ENCODE results near the gene IFNGR1.

The IFNGR1 gene

GRCh38 chr6:137157601-137158000, 61.6 kb downstream of the IFNGR1 start:
- no peaks in the 10 kb centered on the region for H3K9me3 ChIP-seq (ENCODE audit: control insufficient read depth in 2 of 2, low read length in 2 of 2)
- no peaks in the 10 kb centered on the region for H3K4me1 ChIP-seq (ENCODE audit: control insufficient read depth in 2 of 2, insufficient read depth in 2 of 2, low read length in 2 of 2)
- no peaks in the 10 kb centered on the region for H3K27me3 ChIP-seq (ENCODE audit: control insufficient read depth in 2 of 2, insufficient read depth in 2 of 2, low read length in 2 of 2)
- H3K4me3 ChIP-seq (ENCODE audit: low read length in 2 of 2): no peak overlapping the region
- H3K36me3 ChIP-seq (ENCODE audit: control insufficient read depth in 2 of 2, insufficient read depth in 2 of 2, low read length in 2 of 2): no peaks in the 10 kb centered on the region
- H3K27ac ChIP-seq (ENCODE audit: low read depth in 2 of 2, low read length in 2 of 2): no peak overlapping the region
- H3K9ac ChIP-seq (ENCODE audit: low read depth in 1 of 2, low read length in 2 of 2): no peak overlapping the region

- Histone ChIP-seq H3K36me3 (ENCODE audit: control insufficient read depth in 2 of 2, insufficient read depth in 2 of 2, low read length in 2 of 2) (no peaks in the 10 kb centered on the region), H3K4me1 (ENCODE audit: control insufficient read depth in 2 of 2, insufficient read depth in 2 of 2, low read length in 2 of 2) (no peaks in the 10 kb centered on the region), H3K9me3 (ENCODE audit: control insufficient read depth in 2 of 2, low read length in 2 of 2) (no peaks in the 10 kb centered on the region), H3K27me3 (ENCODE audit: control insufficient read depth in 2 of 2, insufficient read depth in 2 of 2, low read length in 2 of 2) (no peaks in the 10 kb centered on the region), H3K4me3 (ENCODE audit: low read length in 2 of 2) (no peak overlapping the region), H3K27ac (ENCODE audit: low read depth in 2 of 2, low read length in 2 of 2) (no peak overlapping the region), H3K9ac (ENCODE audit: low read depth in 1 of 2, low read length in 2 of 2) (no peak overlapping the region)
Measured at GRCh38 chr6:137156650-137157049, 62.5 kb downstream of the IFNGR1 start.

GRCh38 chr6:137155830-137156229, 63.4 kb downstream of the IFNGR1 start:
- H3K4me3 ChIP-seq (ENCODE audit: low read length in 2 of 2): no peak overlapping the region
- H3K4me1 ChIP-seq (ENCODE audit: control insufficient read depth in 2 of 2, insufficient read depth in 2 of 2, low read length in 2 of 2): no peaks in the 10 kb centered on the region
- H3K9me3 ChIP-seq (ENCODE audit: control insufficient read depth in 2 of 2, low read length in 2 of 2): no peaks in the 10 kb centered on the region
- no peaks in the 10 kb centered on the region for H3K36me3 ChIP-seq (ENCODE audit: control insufficient read depth in 2 of 2, insufficient read depth in 2 of 2, low read length in 2 of 2)
- H3K27me3 ChIP-seq (ENCODE audit: control insufficient read depth in 2 of 2, insufficient read depth in 2 of 2, low read length in 2 of 2): no peaks in the 10 kb centered on the region
- H3K9ac ChIP-seq (ENCODE audit: low read depth in 1 of 2, low read length in 2 of 2): no peak overlapping the region
- no peak overlapping the region for H3K27ac ChIP-seq (ENCODE audit: low read depth in 2 of 2, low read length in 2 of 2)

- no peak overlapping the region for H3K9ac ChIP-seq (ENCODE audit: low read depth in 1 of 2, low read length in 2 of 2)
- H3K36me3 ChIP-seq (ENCODE audit: control insufficient read depth in 2 of 2, insufficient read depth in 2 of 2, low read length in 2 of 2): no peaks in the 10 kb centered on the region
- no peak overlapping the region for H3K4me3 ChIP-seq (ENCODE audit: low read length in 2 of 2)
- no peaks in the 10 kb centered on the region for H3K4me1 ChIP-seq (ENCODE audit: control insufficient read depth in 2 of 2, insufficient read depth in 2 of 2, low read length in 2 of 2)
- H3K27ac ChIP-seq (ENCODE audit: low read depth in 2 of 2, low read length in 2 of 2): no peak overlapping the region
- H3K9me3 ChIP-seq (ENCODE audit: control insufficient read depth in 2 of 2, low read length in 2 of 2): no peaks in the 10 kb centered on the region
- no peaks in the 10 kb centered on the region for H3K27me3 ChIP-seq (ENCODE audit: control insufficient read depth in 2 of 2, insufficient read depth in 2 of 2, low read length in 2 of 2)
Measured at GRCh38 chr6:137150072-137150471, 69.1 kb downstream of the IFNGR1 start.

- Histone ChIP-seq H3K27me3 (ENCODE audit: control insufficient read depth in 2 of 2, insufficient read depth in 2 of 2, low read length in 2 of 2) (no peaks in the 10 kb centered on the region), H3K4me3 (ENCODE audit: low read length in 2 of 2) (no peak overlapping the region), H3K9ac (ENCODE audit: low read depth in 1 of 2, low read length in 2 of 2) (no peak overlapping the region), H3K27ac (ENCODE audit: low read depth in 2 of 2, low read length in 2 of 2) (no peak overlapping the region), H3K9me3 (ENCODE audit: control insufficient read depth in 2 of 2, low read length in 2 of 2) (no peaks in the 10 kb centered on the region), H3K36me3 (ENCODE audit: control insufficient read depth in 2 of 2, insufficient read depth in 2 of 2, low read length in 2 of 2) (no peaks in the 10 kb centered on the region), H3K4me1 (ENCODE audit: control insufficient read depth in 2 of 2, insufficient read depth in 2 of 2, low read length in 2 of 2) (no peaks in the 10 kb centered on the region)
Measured at GRCh38 chr6:137149035-137149393, 70.2 kb downstream of the IFNGR1 start.

GRCh38 chr6:137148306-137149034, 70.7 kb downstream of the IFNGR1 start:
- H3K9me3 ChIP-seq (ENCODE audit: control insufficient read depth in 2 of 2, low read length in 2 of 2): no peaks in the 10 kb centered on the region
- H3K4me1 ChIP-seq (ENCODE audit: control insufficient read depth in 2 of 2, insufficient read depth in 2 of 2, low read length in 2 of 2): no peaks in the 10 kb centered on the region
- no peak overlapping the region for H3K9ac ChIP-seq (ENCODE audit: low read depth in 1 of 2, low read length in 2 of 2)
- no peaks in the 10 kb centered on the region for H3K36me3 ChIP-seq (ENCODE audit: control insufficient read depth in 2 of 2, insufficient read depth in 2 of 2, low read length in 2 of 2)
- no peak overlapping the region for H3K27ac ChIP-seq (ENCODE audit: low read depth in 2 of 2, low read length in 2 of 2)
- no peak overlapping the region for H3K4me3 ChIP-seq (ENCODE audit: low read length in 2 of 2)
- no peaks in the 10 kb centered on the region for H3K27me3 ChIP-seq (ENCODE audit: control insufficient read depth in 2 of 2, insufficient read depth in 2 of 2, low read length in 2 of 2)
